K562 (cell line): ENCODE results near the gene SLC2A4RG. TPM values are rescaled to one million over a fixed set of nuclear protein-coding genes. Genes with fewer than 3 reads are reported as not detected.

ENCODE experiments used
- ATAC-seq: fragments of 200-7000 bp; cut with Tn5 transposase; 3 replicates; pipeline ENCODE4 v1.9.1; 2020; ENCODE audit warnings: moderate library complexity
- BruUV-seq: library from RNA; stranded (reverse); fragments of 400-500 nt; replicated peaks from 2 replicates; lab custom pipeline; 2021; lab: Mats Ljungman, UMichigan
- CTCF ChIA-PET: fragments of 300-600 bp; formaldehyde crosslinking; extraction: SDS; loops from one replicate; lab custom pipeline; 2021; ENCODE audit warnings: low intra/inter-chr PET ratio; lab: Yijun Ruan, JAX
- POLR2A ChIA-PET: fragments of 300-600, 350-650 bp; sonication (Branson Sonifier 250); formaldehyde crosslinking; extraction: SDS; loops from one replicate; lab custom pipeline; 2021; ENCODE audit warnings: antibody characterized with exemption, inconsistent platforms; lab: Yijun Ruan, JAX
- DNase-seq, 4 experiments: peaks; one replicate each; pipeline versions ENCODE4 v3.0.0 to v3.0.0-alpha.2; 2011 to 2018; ENCODE audit warnings: low spot score in 3 of 4, mixed read lengths in 3 of 4; ENCODE audit errors: extremely low read depth in 1 of 4
- FAIRE-seq: peaks from 2 replicates; lab custom pipeline; 2011; peaks lifted over from hg19 to GRCh38; lab: Jason Lieb, UNC
- H2AFZ ChIP-seq: 2 replicates; pipeline ENCODE4 v1.6.0; 2011; ENCODE audit warnings: low read depth, low read length, control low read depth, inconsistent platforms
- H3K27ac ChIP-seq: fragments of 200-600 bp; 3 replicates; pipeline ENCODE4 v1.8.0; 2011; ENCODE audit warnings: low read depth, mild to moderate bottlenecking, control low read depth, inconsistent platforms, low read length, moderate library complexity, mixed read lengths; ENCODE audit errors: extremely low read depth
- H3K27me3 ChIP-seq, 2 experiments: fragments of 300-600 bp in 1 of 2; 2 replicates in 1 of 2; 3 replicates in 1 of 2; pipeline versions ENCODE4 v1.6.0 to v1.8.0; 2011; ENCODE audit warnings: inconsistent platforms in 2 of 2, low read length in 2 of 2, mild to moderate bottlenecking in 1 of 2, mixed read lengths in 1 of 2, moderate library complexity in 1 of 2; ENCODE audit not compliant: control insufficient read depth in 2 of 2, insufficient read depth in 2 of 2
- H3K36me3 ChIP-seq: fragments of 300-600 bp; 3 replicates; pipeline ENCODE4 v1.8.0; 2011; ENCODE audit warnings: mild to moderate bottlenecking, low read length, inconsistent platforms; ENCODE audit not compliant: control insufficient read depth, insufficient read depth
- H3K4me1 ChIP-seq, 2 experiments: fragments of 200-600 bp in 1 of 2; replicated peaks in 1 of 2; 2 replicates in 1 of 2; 3 replicates in 1 of 2; pipeline versions ENCODE4 v1.5.1 to v1.8.0; 2011; ENCODE audit warnings: inconsistent platforms in 2 of 2, low read length in 2 of 2, mild to moderate bottlenecking in 1 of 2, mixed read lengths in 1 of 2, moderate library complexity in 1 of 2; ENCODE audit not compliant: control insufficient read depth in 2 of 2, insufficient read depth in 2 of 2
- H3K4me2 ChIP-seq: 2 replicates; pipeline ENCODE4 v1.6.1; 2011; ENCODE audit warnings: low read length, control low read depth, inconsistent platforms, mixed read lengths; ENCODE audit not compliant: insufficient read depth
- H3K4me3 ChIP-seq: fragments of 200-600 bp; sonication (generic), shearing (Covaris generic); 2 replicates; pipeline ENCODE4 v1.5.1; 2016; ENCODE audit warnings: control low read depth, inconsistent platforms
- H3K79me2 ChIP-seq: fragments of 200-600 bp; 3 replicates; pipeline ENCODE4 v1.8.0; 2011; ENCODE audit warnings: low read length, inconsistent platforms; ENCODE audit not compliant: control insufficient read depth, insufficient read depth
- H3K9ac ChIP-seq, 2 experiments: 2 replicates each; pipeline versions ENCODE4 v1.6.0 to v1.6.1; 2011; ENCODE audit warnings: low read depth in 2 of 2, low read length in 2 of 2, control low read depth in 1 of 2, inconsistent platforms in 1 of 2, mild to moderate bottlenecking in 1 of 2, mixed read lengths in 1 of 2; ENCODE audit not compliant: insufficient read depth in 1 of 2
- H3K9me1 ChIP-seq: one replicate; pipeline ENCODE4 v1.6.0; 2011; ENCODE audit warnings: inconsistent platforms, mild to moderate bottlenecking, low read length, moderate library complexity; ENCODE audit not compliant: control insufficient read depth, insufficient read depth
- H3K9me3 ChIP-seq: replicated peaks from 2 replicates; pipeline ENCODE4 v1.5.1; 2011; ENCODE audit warnings: low read depth, low read length, inconsistent platforms; ENCODE audit not compliant: control insufficient read depth, insufficient read depth
- H4K20me1 ChIP-seq: replicated peaks from 2 replicates; pipeline ENCODE4 v1.6.1; 2011; ENCODE audit warnings: low read length, inconsistent platforms, mixed read lengths; ENCODE audit not compliant: control insufficient read depth, insufficient read depth
- ELF4 ChIP-seq: fragments of 450-650 bp; formaldehyde crosslinking; IDR thresholded peaks from 2 replicates; pipeline ENCODE4 v1.4.0; 2022; ENCODE audit warnings: missing genetic modification characterization
- MLX ChIP-seq, 2 experiments: fragments of 450-650 bp in 1 of 2; sonication (generic) in 1 of 2; formaldehyde crosslinking; conservative IDR thresholded peaks; 2 replicates each; pipeline versions ENCODE4 v1.4.0 to v1.8.1; 2020 to 2022; ENCODE audit warnings: mild to moderate bottlenecking in 1 of 2, missing genetic modification reagents in 1 of 2
- NR1H2 ChIP-seq: sonication (generic); formaldehyde crosslinking; IDR thresholded peaks from 2 replicates; pipeline ENCODE4 v1.4.0; 2020; ENCODE audit warnings: mild to moderate bottlenecking, missing genetic modification reagents
- RHOXF2B ChIP-seq: fragments of 250-450 bp; sonication (Bioruptor Pico); conservative IDR thresholded peaks from 2 replicates; pipeline ENCODE4 v1.5.1; 2021
- ZNF212 ChIP-seq: fragments of 450-650 bp; formaldehyde crosslinking; IDR thresholded peaks from 2 replicates; pipeline ENCODE4 v1.4.0; 2020; ENCODE audit warnings: mild to moderate bottlenecking
- WGBS: fragments of 100-300 bp; shearing (Covaris generic); methylation state at CpG from one replicate; pipeline ENCODE4 v1.1.6; 2016; ENCODE audit warnings: low coverage, mixed read lengths; ENCODE audit not compliant: insufficient coverage; ENCODE audit errors: missing lambda C conversion rate; 5-methylcytosine and 5-hydroxymethylcytosine counted together
- in situ Hi-C: fragments of 300-500 bp; cut with MboI; formaldehyde crosslinking; loops from 4 replicates; pipeline ENCODE4 v1.15.0; 2018; ENCODE audit warnings: inconsistent platforms, mixed read lengths
- intact Hi-C: fragments of 100-400 bp; cut with micrococcal nuclease; formaldehyde crosslinking; loops from 2 replicates; pipeline ENCODE4 v1.14.2; 2022
- polyA plus RNA-seq, 8 experiments: library from polyadenylated mRNA; depleted of rRNA in 4 of 8; stranded (reverse) in 5 of 8; unstranded in 3 of 8; fragments of >200 nt; fragmentation: Nextera tagmentation in 2 of 8; fragmentation: Illumina TruSeq in 1 of 8; extraction: Ambion mirVana in 2 of 8; extraction: Trizol in 1 of 8; gene quantifications; 2 replicates each; pipeline versions ENCODE4 v1.2.1 to v1.2.3, GENCODE V29; 2011 to 2014; ENCODE audit warnings: inconsistent platforms in 1 of 8, missing spikeins in 1 of 8
- total RNA-seq, 7 experiments: library from RNA; depleted of rRNA in 6 of 7; stranded (reverse); fragments of >200 nt in 6 of 7; fragmentation: Illumina TruSeq in 2 of 7; extraction: Trizol in 2 of 7; gene quantifications; 2 replicates each; pipeline versions ENCODE4 v1.2.1 to v1.2.3, GENCODE V29; 2011 to 2021; ENCODE audit warnings: low replicate concordance in 1 of 7
- TF ChIP-seq, protein P1 (sequence below): fragments of 450-650 bp; IDR thresholded peaks from 2 replicates; pipeline ENCODE4 v1.6.1; 2016; ENCODE audit warnings: low read depth
- TF ChIP-seq, protein P2 (sequence below): fragments of 450-650 bp; conservative IDR thresholded peaks from 2 replicates; pipeline ENCODE4 v1.6.1; 2016; ENCODE audit warnings: missing genetic modification characterization, low read depth, mild to moderate bottlenecking, missing compliant biosample characterization, moderate library complexity

SLC2A4RG gene
- total and polyA plus RNA-seq, 9 of the 15 experiments (the other 6 are each of a cell fraction or from before 2014, with no cell fraction given) = 0.34 to 97.3 (median 26.5) TPM

GRCh38 chr20:63733579-63734081 is 5.9 kb upstream of the SLC2A4RG start:
- Histone ChIP-seq H3K36me3 (peaks cover 71% of the 10 kb centered on the region; the same call in 2 of the 3 replicates), H3K9ac (no peak overlapping the region; a peak in 1 of 4 replicates), H3K4me2 (no peak overlapping the region), H3K9me3 (peaks cover 4% of the 10 kb centered on the region), H3K4me1 (peaks cover under 1 to 52% of the 10 kb centered on the region in 2 experiments; a peak in 3 of 5 replicates), H2AFZ (no peak overlapping the region), H4K20me1 (0 out of 2 replicates have a peak, but pooled peaks cover 5% of the 10 kb centered on the region), H3K27ac (no peak overlapping the region), H3K79me2 (peaks cover 23% of the 10 kb centered on the region), H3K9me1 (no peaks in the 10 kb centered on the region), H3K4me3 (no peak overlapping the region), H3K27me3 (no peaks in the 10 kb centered on the region)
- no peak for FAIRE-seq
- in situ Hi-C loops = no loop called here
- no peak for ATAC-seq
- TF ChIP-seq ELF4 (no peak), NR1H2 (CRISPR knock-in tag) (no peak), ZNF212 (CRISPR knock-in tag) (no peak), MLX (CRISPR knock-in tag; conservative IDR thresholded peaks at IDR 0.05) (no peak), RHOXF2B (CRISPR knock-in tag) (no peak)
- TF ChIP-seq, protein P1, sequence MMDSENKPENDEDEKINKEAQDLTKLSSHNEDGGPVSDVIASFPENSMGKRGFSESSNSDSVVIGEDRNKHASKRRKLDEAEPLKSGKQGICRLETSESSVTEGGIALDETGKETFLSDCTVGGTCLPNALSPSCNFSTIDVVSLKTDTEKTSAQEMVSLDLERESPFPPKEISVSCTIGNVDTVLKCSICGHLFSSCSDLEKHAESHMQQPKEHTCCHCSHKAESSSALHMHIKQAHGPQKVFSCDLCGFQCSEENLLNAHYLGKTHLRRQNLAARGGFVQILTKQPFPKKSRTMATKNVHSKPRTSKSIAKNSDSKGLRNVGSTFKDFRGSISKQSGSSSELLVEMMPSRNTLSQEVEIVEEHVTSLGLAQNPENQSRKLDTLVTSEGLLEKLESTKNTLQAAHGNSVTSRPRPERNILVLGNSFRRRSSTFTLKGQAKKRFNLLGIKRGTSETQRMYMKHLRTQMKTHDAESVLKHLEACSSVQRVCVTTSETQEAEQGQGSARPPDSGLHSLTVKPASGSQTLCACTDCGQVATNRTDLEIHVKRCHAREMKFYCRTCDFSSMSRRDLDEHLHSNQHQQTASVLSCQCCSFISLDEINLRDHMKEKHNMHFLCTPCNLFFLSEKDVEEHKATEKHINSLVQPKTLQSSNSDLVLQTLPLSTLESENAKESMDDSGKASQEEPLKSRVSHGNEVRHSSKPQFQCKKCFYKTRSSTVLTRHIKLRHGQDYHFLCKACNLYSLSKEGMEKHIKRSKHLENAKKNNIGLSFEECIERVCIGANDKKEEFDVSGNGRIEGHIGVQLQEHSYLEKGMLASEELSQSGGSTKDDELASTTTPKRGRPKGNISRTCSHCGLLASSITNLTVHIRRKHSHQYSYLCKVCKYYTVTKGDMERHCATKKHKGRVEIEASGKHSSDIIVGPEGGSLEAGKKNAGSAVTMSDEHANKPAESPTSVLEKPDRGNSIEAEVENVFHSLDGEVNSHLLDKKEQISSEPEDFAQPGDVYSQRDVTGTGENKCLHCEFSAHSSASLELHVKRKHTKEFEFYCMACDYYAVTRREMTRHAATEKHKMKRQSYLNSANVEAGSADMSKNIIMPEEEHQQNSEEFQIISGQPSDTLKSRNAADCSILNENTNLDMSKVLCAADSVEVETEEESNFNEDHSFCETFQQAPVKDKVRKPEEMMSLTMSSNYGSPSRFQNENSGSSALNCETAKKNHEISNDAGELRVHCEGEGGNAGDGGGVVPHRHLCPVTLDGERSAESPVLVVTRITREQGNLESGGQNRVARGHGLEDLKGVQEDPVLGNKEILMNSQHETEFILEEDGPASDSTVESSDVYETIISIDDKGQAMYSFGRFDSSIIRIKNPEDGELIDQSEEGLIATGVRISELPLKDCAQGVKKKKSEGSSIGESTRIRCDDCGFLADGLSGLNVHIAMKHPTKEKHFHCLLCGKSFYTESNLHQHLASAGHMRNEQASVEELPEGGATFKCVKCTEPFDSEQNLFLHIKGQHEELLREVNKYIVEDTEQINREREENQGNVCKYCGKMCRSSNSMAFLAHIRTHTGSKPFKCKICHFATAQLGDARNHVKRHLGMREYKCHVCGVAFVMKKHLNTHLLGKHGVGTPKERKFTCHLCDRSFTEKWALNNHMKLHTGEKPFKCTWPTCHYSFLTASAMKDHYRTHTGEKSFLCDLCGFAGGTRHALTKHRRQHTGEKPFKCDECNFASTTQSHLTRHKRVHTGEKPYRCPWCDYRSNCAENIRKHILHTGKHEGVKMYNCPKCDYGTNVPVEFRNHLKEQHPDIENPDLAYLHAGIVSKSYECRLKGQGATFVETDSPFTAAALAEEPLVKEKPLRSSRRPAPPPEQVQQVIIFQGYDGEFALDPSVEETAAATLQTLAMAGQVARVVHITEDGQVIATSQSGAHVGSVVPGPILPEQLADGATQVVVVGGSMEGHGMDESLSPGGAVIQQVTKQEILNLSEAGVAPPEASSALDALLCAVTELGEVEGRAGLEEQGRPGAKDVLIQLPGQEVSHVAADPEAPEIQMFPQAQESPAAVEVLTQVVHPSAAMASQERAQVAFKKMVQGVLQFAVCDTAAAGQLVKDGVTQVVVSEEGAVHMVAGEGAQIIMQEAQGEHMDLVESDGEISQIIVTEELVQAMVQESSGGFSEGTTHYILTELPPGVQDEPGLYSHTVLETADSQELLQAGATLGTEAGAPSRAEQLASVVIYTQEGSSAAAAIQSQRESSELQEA = no peak
- TF ChIP-seq, protein P2, sequence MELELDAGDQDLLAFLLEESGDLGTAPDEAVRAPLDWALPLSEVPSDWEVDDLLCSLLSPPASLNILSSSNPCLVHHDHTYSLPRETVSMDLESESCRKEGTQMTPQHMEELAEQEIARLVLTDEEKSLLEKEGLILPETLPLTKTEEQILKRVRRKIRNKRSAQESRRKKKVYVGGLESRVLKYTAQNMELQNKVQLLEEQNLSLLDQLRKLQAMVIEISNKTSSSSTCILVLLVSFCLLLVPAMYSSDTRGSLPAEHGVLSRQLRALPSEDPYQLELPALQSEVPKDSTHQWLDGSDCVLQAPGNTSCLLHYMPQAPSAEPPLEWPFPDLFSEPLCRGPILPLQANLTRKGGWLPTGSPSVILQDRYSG (tag) = no peak
- ChIA-PET POLR2A (no interaction called here), CTCF (no interaction called here)
- intact Hi-C loops = no loop called here
- no peak for DNase-seq
- WGBS = 88% methylated on average over 17 of the region's 18 CpGs
- no TSS peak for BruUV-seq
